Omental fat pad (tissue), 4 donors: ENCODE measurements around the gene BCAR3. TPM values are rescaled to one million over a fixed set of nuclear protein-coding genes. Genes with fewer than 3 reads are reported as not detected.

Source experiments
- ATAC-seq: fragments of 150-250 bp; one replicate; pipeline ENCODE4 v1.9.1; 2016; ENCODE audit warnings: mild to moderate bottlenecking, moderate library complexity; ENCODE audit not compliant: low FRiP score
- DNase-seq: peaks from one replicate; pipeline ENCODE4 v3.0.0-alpha.2; 2019; ENCODE audit warnings: low spot score
- CTCF ChIP-seq, 3 donors: fragments of 450-650 bp; IDR thresholded peaks; one replicate each; pipeline ENCODE4 v1.5.1; 2016 to 2017; ENCODE audit warnings: antibody characterized with exemption in 3 of 3, mild to moderate bottlenecking in 3 of 3, moderate library complexity in 2 of 3
- total RNA-seq, 4 donors: library from RNA; depleted of rRNA; stranded (reverse); fragments of >200 nt; gene quantifications; one replicate each; pipeline ENCODE4 v1.1.0, GENCODE V29; 2016

BCAR3 gene
- total RNA-seq, 4 donors from 2014 or later = 43.7 to 73.5 (median 45.8) TPM

DNA sequence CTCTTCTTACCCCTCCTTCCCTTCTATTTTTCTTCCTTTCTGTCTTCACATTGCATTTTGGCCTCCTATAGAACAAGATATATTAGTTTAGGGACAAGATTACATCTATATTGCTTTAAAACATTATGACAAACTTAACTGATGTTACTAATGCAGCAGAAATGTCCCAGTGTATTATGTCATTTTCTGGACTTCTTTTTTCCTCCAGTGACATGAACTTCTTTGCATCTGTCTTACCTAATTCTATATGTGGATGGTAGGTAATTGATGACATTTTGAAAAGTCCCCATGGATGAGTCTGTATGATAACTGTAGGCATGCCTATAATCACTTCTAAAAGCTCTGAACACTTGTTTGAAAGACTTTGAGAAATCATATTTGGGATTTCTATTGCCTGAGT lies 144.2 kb downstream of the BCAR3 start:
- DNase-seq (no peak), ATAC-seq (no peak)
- no peak for TF ChIP-seq CTCF (IDR thresholded peaks at IDR 0.05)

- ATAC-seq (no peak), DNase-seq (no peak)
- no peak for TF ChIP-seq CTCF (IDR thresholded peaks at IDR 0.05)
Measured at GRCh38 chr1:93533677-93534076, 148.0 kb downstream of the BCAR3 start.

DNA sequence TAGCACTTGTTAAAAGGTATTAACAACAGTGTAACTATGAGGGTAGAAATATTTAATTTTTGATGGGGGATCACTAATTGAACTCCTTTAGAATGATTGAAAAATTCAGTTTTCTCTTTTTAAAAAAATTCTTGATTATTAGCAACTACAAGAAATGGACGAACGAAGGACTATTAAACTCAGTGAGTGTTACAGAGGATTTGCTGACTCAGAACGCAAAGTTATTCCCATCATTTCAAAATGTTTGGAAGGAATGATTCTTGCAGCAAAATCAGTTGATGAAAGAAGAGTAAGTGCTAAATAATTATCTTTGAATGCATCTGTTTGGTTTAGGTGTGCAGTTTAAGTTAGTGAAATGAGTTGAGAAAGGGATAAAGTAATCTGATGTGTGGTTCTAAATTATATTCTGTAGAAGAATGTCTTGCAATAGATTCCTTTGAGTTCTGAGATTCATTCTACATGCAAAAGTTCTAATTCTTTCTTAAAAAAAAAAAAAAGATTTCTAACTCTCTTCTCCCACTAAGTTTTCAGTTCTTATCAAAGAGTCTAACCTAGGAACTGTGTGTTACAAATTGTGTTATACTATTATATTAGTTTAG lies 148.8 kb downstream of the BCAR3 start:
- DNase-seq (no peak), ATAC-seq (no peak)
- no peak for TF ChIP-seq CTCF (IDR thresholded peaks at IDR 0.05)

- DNase-seq (no peak), ATAC-seq (no peak)
- TF ChIP-seq CTCF (IDR thresholded peaks at IDR 0.05) = no peak
Measured at GRCh38 chr1:93531193-93531592, 150.4 kb downstream of the BCAR3 start.

GRCh38 chr1:93528412-93528811 lies 153.2 kb downstream of the BCAR3 start:
- ATAC-seq = no peak
- DNase-seq = no peak
- TF ChIP-seq CTCF (IDR thresholded peaks at IDR 0.05) = no peak

DNA sequence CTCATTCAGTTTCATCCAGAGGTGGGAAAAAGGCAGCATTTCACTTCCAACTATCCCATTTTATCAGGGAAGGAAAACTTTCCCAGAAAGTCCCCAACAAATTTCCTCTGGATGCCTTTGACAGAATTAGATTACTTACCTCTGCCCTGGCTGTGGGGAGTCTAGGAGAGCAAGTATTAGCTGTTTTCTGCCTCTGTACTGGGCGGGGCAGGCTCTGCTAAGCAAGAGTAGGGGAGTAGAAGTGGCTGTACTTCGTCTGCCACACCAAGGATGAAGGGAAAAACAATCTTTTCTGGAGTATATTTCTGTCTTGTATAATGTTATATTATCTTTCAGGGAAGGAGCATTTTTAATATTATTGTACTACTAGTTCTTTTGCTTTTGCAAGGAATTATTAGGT lies 155.2 kb downstream of the BCAR3 start:
- ATAC-seq = no peak
- no peak for TF ChIP-seq CTCF (IDR thresholded peaks at IDR 0.05)
- no peak for DNase-seq

- DNase-seq (no peak), ATAC-seq (no peak)
Measured at GRCh38 chr1:93525431-93525830, 156.2 kb downstream of the BCAR3 start.

More at GRCh38 chr1:93525431-93525830, 156.2 kb downstream of the BCAR3 start:
- no peak for TF ChIP-seq CTCF (IDR thresholded peaks at IDR 0.05)
